ENCODE measurements around the gene GPR84. TPM values are rescaled to one million over a fixed set of nuclear protein-coding genes. Genes with fewer than 3 reads are reported as not detected.

The GPR84 gene
- total RNA-seq, 1 donor from 2014 or later: not detected

GRCh38 chr12:54387114-54387467, 22.8 kb upstream of the GPR84 start:
- peaks cover 7% of the 10 kb centered on the region for H3K27me3 Mint-ChIP-seq
- no peak overlapping the region for H3K4me3 Mint-ChIP-seq (ENCODE audit: low read depth)
- peak overlapping the region; percentile 1 for H3K27ac Mint-ChIP-seq
- H3K4me1 Mint-ChIP-seq (ENCODE audit: low read depth): peaks cover 29% of the 10 kb centered on the region
- H3K36me3 Mint-ChIP-seq (ENCODE audit: insufficient read depth): peaks cover 1% of the 10 kb centered on the region
- H3K9me3 Mint-ChIP-seq (ENCODE audit: low read depth): no peaks in the 10 kb centered on the region
- TF ChIP-seq CTCF (IDR thresholded peaks at IDR 0.05; ENCODE audit: unreplicated experiment): no peak
- no peak for DNase-seq (ENCODE audit: low spot score, unreplicated experiment)

- H3K27ac Mint-ChIP-seq: no peak overlapping the region
- H3K27me3 Mint-ChIP-seq: peaks cover 3% of the 10 kb centered on the region
- H3K4me1 Mint-ChIP-seq (ENCODE audit: low read depth): peaks cover 27% of the 10 kb centered on the region
- no peaks in the 10 kb centered on the region for H3K9me3 Mint-ChIP-seq (ENCODE audit: low read depth)
- DNase-seq (ENCODE audit: low spot score, unreplicated experiment): no peak
- TF ChIP-seq CTCF (IDR thresholded peaks at IDR 0.05; ENCODE audit: unreplicated experiment): no peak
- no peaks in the 10 kb centered on the region for H3K36me3 Mint-ChIP-seq (ENCODE audit: insufficient read depth)
- H3K4me3 Mint-ChIP-seq (ENCODE audit: low read depth): no peak overlapping the region
These were observed 22.3 kb upstream of the GPR84 start for GRCh38 chr12:54386403-54387113.

GRCh38 chr12:54385251-54385914, 21.1 kb upstream of the GPR84 start:
- H3K27me3 Mint-ChIP-seq: peaks cover 2% of the 10 kb centered on the region
- no peak for TF ChIP-seq CTCF (IDR thresholded peaks at IDR 0.05; ENCODE audit: unreplicated experiment)
- DNase-seq (ENCODE audit: low spot score, unreplicated experiment): no peak
- peaks cover 27% of the 10 kb centered on the region for H3K4me1 Mint-ChIP-seq (ENCODE audit: low read depth)
- no peak overlapping the region for H3K4me3 Mint-ChIP-seq (ENCODE audit: low read depth)
- H3K36me3 Mint-ChIP-seq (ENCODE audit: insufficient read depth): no peaks in the 10 kb centered on the region
- no peak overlapping the region for H3K27ac Mint-ChIP-seq
- H3K9me3 Mint-ChIP-seq (ENCODE audit: low read depth): no peaks in the 10 kb centered on the region

GRCh38 chr12:54384591-54385041, 20.3 kb upstream of the GPR84 start, which contains the start of gene ZNF385A:
TSS of gene ZNF385A (minus strand) at chr12:54384733. CDS start at chr12:54384514, 219 bp downstream.
- DNase-seq (ENCODE audit: low spot score, unreplicated experiment): no peak
- Mint-ChIP-seq H3K36me3 (ENCODE audit: insufficient read depth) (no peaks in the 10 kb centered on the region), H3K9me3 (ENCODE audit: low read depth) (no peaks in the 10 kb centered on the region), H3K4me3 (ENCODE audit: low read depth) (no peak within 1 kb of the TSS), H3K27me3 (peaks cover 2% of the 10 kb centered on the region), H3K27ac (no peak within 1 kb of the TSS), H3K4me1 (ENCODE audit: low read depth) (peaks cover 22% of the 10 kb centered on the region)
- TF ChIP-seq CTCF (IDR thresholded peaks at IDR 0.05; ENCODE audit: unreplicated experiment): no peak

- Mint-ChIP-seq H3K9me3 (ENCODE audit: low read depth) (no peaks in the 10 kb centered on the region), H3K27me3 (peaks cover 2% of the 10 kb centered on the region), H3K27ac (no peak overlapping the region), H3K36me3 (ENCODE audit: insufficient read depth) (no peaks in the 10 kb centered on the region), H3K4me1 (ENCODE audit: low read depth) (peaks cover 29% of the 10 kb centered on the region), H3K4me3 (ENCODE audit: low read depth) (no peak overlapping the region)
- no peak for DNase-seq (ENCODE audit: low spot score, unreplicated experiment)
- TF ChIP-seq CTCF (IDR thresholded peaks at IDR 0.05; ENCODE audit: unreplicated experiment): no peak
These were observed 18.8 kb upstream of the GPR84 start for GRCh38 chr12:54383041-54383609.

Data from progenitor cell of endocrine pancreas (in vitro differentiated cells).